ENCODE data around the gene PPP2R1A.
"Not testable (repeated sequence)": the region's sequence is repeated elsewhere in the genome, so short reads cannot be mapped to it uniquely, and the experiment has no call there.

PPP2R1A gene

DNA sequence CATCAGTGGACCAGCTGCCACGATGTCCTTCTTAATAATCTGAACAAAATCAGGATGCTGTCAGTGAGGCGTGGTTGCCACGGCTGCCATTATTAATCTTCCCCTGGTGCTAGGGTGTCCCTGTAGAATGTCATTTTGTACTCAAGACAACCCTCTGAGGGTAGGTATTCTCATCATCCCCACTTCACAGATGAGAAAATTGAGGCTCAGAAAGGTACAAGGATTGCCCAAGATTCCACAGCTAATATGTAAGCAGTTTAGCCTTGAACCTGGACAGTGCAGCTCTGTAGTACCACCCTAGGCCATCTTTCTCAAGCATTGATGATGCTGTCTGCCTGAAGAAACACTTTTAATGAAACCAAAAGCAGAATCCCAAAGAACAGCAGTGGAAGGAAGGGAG is 8.1 kb downstream of the PPP2R1A start:
- no peak for DNase-seq
- intact Hi-C loops (cut with DNase I): no loop called here

DNA sequence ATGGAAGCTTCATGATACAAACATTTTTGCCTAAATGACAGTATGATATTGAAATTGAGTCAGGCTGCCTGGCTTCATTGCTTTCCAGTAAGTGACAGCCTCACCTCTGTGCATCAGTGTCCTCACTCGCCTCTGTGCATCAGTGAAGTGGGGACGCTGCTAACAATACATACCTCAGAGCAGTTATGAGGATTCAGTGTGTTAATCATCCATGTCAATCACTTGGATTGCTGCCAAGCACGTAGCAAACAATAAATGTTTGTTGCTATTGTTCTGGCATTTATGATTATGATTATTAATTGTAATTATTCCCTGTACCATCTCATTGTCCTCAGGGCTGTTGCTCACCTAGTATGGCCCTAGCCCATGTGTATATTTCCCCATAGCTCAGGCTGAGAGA is 8.8 kb downstream of the PPP2R1A start:
- intact Hi-C loops (cut with DNase I): no loop called here
- no peak for DNase-seq

DNA sequence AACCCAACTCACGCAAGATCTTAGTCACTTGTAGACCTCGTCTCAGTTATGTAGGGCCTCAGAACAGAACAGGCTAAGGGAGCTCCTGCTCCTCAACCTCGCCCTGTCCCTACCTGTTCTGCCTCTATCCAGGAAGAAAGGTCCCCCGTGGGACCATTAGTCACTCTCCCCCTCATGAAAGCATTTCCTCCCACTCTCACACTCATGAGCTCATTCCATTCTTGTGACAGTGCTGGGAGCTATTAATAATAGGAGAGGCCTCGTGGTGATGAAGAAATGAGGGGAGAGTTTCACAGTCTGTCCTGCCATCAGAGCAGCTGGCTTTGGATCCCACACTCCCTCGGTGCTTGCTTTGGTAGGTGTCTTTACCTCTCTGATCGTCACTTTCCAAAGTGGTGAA is 10.2 kb downstream of the PPP2R1A start:
- intact Hi-C loops (cut with DNase I): no loop called here
- peak in 36 of 42 donors; percentile 5 to 79 (median 35) for DNase-seq

DNA sequence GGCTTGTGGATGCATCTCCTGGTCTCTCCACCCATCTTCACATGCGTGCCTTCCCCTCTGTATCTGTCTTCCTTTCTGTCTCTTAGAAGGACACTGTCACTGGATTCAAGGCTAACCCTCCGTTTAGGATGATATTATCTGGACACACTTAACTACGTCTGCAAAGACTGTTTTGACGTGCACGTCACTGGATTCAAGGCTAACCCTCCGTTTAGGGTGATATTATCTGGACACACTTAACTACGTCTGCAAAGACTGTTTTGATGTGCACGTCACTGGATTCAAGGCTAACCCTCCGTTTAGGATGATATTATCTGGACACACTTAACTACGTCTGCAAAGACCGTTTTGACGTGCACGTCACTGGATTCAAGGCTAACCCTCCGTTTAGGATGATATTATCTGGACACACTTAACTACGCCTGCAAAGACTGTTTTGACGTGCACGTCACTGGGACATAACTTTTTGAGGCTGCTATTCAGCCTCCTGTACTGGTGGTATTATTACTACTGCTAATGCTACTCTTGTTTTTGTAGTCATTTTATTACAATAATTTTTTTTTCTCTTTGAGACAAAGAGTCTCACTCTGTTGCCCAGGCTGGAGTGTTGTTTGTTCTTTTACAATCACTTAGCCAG is 11.0 kb downstream of the PPP2R1A start:
- DNase-seq; intact Hi-C loops (cut with DNase I): not testable (repeated sequence)

DNA sequence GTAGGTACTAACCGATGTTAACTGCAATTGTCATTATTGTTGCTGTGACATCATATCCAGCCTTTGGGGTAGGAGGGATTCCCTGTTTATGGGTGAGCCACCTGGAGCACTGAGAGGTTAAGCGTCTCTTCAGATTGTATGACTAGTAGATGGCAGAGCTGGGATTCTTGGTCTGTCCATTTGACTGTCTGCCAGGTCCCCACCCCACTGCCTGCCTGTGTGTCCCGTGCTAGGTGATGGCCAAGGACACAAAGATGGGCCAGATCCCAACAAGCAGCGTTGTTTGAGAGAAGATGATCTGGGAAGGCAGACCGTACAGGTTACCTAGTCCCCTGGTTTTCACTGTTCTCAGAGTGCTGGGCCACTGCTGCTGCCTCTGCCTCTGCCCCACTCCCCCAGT is 16.6 kb downstream of the PPP2R1A start:
- intact Hi-C loops (cut with DNase I): no loop called here
- no peak for DNase-seq

DNA sequence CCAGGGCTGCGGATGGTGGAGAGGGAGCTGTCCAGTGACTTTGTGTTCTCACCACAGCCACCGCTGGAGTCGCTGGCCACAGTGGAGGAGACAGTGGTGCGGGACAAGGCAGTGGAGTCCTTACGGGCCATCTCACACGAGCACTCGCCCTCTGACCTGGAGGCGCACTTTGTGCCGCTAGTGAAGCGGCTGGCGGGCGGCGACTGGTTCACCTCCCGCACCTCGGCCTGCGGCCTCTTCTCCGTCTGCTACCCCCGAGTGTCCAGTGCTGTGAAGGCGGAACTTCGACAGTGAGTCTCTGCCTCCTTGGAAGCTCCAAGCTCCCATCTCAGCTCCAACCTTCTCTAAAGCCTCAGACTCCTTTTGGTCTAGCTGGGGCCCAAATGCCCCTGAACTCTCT is 21.4 kb downstream of the PPP2R1A start:
- no peak for DNase-seq
- intact Hi-C loops (cut with DNase I): no loop called here

DNA sequence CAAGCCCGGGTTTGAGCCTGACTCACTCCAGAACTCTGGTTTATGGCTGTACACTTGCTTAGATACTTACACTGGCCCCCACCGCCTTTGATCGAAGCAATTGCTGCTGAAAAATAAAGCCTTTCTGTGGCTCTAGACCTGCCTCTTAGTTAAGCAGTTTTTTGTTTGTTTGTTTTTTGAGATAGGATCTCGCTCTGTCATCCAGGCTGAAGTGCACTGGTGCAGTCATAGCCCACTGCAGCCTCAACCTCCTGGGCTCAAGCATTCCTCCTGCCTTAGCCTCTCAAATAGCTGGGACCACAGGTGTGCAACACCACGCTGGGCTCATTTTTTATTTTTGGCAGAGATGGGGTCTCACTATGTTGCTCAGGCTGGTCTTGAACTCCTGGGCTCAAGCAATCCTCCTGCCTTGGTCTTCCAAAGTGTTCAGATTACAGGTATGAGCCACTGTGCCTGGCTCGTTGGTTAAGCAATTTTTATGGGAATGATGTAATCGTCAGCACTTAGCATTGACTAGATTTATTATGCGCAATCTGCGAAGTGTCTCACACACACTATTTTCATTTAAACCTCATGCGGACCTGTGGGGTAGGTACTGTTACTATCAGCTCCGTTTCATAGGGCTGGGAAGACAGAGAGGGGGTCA is 22.2 kb downstream of the PPP2R1A start:
- intact Hi-C loops (cut with DNase I): no loop called here
- DNase-seq: no peak

DNA sequence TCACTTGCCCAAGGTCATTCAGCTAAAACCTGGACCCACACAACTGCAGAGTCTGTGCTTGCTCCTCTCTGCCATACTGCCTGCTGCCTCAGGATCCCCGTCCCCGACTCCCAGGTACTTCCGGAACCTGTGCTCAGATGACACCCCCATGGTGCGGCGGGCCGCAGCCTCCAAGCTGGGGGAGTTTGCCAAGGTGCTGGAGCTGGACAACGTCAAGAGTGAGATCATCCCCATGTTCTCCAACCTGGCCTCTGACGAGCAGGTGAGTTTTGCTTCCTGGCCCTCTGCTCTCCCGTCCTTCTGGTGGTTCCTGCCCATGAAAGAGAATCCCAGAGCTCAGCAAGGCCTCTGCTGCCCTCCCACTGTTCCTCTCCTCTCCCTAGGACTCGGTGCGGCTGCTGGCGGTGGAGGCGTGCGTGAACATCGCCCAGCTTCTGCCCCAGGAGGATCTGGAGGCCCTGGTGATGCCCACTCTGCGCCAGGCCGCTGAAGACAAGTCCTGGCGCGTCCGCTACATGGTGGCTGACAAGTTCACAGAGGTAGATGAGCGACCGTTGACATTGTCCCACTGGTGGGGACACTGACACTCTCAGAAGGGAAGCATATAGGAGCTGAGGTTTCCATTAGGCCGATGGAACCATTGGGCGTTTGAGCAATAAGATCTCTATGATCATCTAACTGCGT is 22.9 kb downstream of the PPP2R1A start:
- DNase-seq: no peak
- intact Hi-C loops (cut with DNase I): no loop called here

DNA sequence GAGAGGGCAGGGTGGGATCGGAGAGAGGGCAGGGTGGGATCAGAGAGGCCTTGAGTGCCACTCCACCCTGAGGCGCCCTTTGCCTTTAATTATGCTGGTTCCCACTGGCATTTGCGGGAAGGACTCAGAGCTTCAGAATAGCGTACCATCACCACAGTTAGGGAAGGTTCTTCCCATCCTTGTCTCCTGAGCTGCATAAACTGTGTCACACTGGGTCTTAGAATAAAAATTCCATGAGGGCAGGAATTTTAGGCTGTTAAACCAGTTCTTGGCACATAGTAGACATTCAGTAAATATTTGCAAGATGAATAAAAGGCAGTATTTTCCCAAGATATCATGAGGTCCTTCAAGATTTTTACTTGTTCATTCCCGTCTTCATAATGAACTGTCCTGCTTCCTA is 24.4 kb downstream of the PPP2R1A start:
- no peak for DNase-seq
- intact Hi-C loops (cut with DNase I): no loop called here

DNA sequence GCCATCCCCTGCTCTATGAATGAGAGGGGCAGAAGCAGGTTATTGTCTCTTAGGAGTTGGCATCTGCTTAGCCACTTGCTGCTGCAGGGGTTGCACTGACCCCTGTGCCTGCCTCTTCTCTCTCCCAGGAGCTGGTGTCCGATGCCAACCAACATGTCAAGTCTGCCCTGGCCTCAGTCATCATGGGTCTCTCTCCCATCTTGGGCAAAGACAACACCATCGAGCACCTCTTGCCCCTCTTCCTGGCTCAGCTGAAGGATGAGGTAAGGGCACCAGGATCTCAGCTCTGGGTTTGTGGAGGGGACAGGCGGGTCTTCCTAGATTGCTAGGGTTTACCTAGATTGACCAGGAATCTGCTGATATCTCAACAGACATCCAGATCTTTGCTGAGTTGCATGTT is 26.5 kb downstream of the PPP2R1A start:
- DNase-seq: peak in 1 of 42 donors; percentile 3
- intact Hi-C loops (cut with DNase I): no loop called here

DNA sequence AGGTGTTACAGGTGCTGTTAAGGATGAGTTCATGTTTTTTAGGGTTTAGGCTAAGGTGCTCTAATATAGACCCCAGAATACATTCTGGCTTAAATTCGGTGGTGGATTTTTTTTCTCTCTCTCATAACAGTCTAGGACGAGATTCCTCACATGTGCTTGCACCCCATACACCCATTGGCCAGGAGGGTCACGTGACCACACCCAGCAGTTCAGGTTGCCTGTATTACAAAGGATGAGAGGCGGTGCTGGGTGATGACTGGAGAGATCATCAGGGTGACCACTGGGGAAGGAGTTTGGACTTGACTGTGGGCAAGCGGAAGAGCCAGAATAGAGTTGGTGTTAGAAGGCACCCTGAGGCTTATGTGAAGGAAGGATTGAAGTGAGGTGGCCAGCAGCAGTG is 27.7 kb downstream of the PPP2R1A start:
- intact Hi-C loops (cut with DNase I): no loop called here
- no peak for DNase-seq

DNA sequence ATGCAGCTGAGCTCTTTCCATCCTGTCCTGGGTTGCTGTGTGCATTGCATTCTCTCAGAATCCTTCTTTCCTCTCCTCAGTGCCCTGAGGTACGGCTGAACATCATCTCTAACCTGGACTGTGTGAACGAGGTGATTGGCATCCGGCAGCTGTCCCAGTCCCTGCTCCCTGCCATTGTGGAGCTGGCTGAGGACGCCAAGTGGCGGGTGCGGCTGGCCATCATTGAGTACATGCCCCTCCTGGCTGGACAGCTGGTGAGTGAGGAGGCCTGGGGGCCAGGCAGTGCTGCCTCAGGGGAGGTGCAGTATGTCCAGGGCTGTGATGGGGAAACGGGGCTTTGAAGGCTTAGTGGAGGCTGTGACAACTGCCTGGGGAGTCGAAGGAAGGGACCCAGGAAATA is 29.8 kb downstream of the PPP2R1A start:
- intact Hi-C loops (cut with DNase I): no loop called here
- DNase-seq: no peak

DNA sequence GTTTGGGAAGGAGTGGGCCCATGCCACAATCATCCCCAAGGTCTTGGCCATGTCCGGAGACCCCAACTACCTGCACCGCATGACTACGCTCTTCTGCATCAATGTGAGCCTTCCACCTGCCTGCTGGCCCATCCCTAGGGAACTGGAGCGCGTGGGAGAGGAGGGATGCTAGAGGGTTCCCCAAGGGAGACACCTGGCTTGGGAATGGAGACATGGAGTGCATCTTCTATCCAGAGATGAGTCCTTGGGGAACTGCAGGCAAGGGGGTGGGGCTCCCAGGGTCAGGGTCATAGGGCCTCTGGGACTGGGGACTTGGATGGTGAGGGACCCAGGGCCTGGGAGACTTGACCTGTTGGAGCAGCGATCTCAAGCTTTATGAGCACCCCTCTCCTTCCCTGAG is 31.2 kb downstream of the PPP2R1A start:
- DNase-seq: no peak
- intact Hi-C loops (cut with DNase I): no loop called here

DNA sequence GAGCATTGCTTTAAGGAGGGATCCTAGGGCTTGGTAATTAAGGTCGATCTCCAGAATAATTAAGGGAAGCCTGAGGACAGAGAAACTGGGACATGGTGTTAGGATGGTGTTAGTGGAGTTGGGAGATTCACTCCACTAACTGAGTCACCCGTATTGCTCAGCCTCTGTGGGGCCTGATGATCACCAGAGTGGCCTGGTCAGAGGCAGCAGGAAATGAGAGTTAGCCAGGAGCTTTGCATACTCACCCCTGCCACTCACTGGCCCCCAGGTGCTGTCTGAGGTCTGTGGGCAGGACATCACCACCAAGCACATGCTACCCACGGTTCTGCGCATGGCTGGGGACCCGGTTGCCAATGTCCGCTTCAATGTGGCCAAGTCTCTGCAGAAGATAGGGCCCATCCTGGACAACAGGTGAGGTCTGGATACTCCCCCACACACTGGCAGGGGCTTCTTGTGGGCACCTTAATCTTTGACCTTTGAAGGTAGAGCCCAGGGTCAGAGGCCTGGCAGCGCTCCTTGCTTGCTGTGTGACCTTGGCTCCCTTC is 32.1 kb downstream of the PPP2R1A start:
- intact Hi-C loops (cut with DNase I): no loop called here
- DNase-seq: no peak

DNA sequence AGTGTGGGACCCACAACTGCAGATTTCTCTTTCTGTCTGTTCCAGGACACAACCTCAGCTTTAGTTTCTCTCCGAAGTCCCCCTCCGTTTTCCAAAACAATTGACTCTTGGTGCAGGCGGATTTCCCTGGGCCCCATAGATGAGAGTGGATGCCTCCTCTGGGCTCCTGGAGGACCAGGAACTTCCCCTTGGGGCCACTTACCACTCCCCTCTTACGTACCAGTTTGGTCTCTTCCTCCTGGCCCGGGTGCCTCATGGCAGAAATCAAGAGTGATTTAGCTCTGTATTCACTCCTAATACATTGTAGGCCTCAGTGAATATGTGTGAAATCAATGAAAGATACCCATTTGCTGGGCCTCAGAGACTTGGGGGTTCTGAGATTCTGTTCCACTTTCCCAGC is 34.4 kb downstream of the PPP2R1A start:
- intact Hi-C loops (cut with DNase I): no loop called here
- DNase-seq: peak in 1 of 42 donors; percentile 12

DNA sequence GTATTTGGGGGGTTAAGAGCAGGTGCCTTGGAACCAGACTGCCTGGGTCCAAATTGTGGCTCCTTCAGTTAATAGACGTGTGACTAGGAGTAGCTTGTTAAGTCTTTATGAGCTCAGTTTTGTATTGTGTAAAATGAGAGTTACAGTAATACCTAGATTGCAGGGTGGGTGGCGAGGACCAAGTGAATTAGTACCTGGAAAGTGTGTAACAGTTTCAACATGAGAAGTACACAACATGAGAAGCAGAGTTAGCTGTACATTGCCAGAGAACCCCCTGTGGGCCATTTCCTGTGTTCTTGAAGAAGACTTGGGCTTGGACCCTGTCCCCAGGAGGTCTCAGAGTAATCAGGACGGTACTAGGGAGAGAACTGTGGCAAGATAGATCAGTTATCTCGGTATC is 36.8 kb downstream of the PPP2R1A start:
- intact Hi-C loops (cut with DNase I): no loop called here
- DNase-seq: no peak

DNA sequence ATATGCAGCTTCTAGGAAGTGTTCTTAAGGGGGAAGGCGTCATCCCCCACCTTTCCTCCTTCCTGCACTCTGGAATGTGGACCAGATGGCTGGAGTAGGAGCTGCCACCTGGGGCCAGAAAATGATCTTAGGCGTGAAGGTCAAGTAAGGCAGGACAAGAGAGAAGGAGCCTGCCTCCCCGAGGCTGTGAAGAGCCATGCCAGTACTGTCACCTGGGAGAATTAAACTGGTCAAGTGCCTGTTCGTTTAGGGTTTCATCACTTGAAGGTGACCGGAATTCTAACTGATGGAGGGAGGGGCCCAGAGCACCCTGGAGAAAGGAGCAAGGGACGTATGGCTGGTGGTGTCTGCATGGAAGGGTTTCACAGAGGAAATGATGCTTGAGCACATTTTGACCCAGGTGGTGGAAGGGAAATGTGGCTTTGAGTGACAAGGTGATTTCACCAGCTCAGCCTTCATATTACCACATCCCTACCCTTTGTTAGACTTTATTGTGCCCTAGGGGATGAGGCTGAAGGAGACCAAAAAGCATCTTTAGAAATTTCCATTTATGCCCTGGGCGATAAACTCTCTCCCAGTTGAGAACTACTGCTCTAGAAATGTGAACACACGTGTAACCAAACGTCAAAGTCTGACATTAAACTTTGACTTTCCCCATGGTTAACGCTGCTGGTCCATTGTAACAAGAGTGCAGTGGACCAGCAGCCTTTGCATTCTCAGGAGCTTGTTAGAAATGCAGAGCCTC is 37.5 kb downstream of the PPP2R1A start:
- intact Hi-C loops (cut with DNase I): no loop called here
- DNase-seq: peak in 1 of 42 donors; percentile 21

DNA sequence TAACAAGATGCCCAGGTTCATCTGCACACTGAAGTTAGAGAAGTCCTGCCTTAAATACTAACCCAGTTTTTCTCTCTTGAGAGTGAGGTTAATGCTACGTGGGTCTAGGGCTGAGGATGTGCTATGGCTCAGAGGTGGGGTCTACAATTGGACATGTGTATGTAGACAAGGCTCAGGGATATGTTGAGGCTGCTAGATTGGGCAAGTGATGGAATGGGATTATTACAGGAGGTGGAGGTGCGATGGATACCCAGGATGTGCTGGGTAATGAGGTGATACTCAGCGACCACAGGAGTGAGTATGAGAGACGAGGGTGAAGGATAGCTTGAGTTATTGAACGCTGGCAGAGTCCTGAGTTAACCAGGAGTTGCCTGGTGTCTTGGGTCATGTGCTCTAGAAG is 38.1 kb downstream of the PPP2R1A start:
- intact Hi-C loops (cut with DNase I): no loop called here
- DNase-seq: no peak

DNA sequence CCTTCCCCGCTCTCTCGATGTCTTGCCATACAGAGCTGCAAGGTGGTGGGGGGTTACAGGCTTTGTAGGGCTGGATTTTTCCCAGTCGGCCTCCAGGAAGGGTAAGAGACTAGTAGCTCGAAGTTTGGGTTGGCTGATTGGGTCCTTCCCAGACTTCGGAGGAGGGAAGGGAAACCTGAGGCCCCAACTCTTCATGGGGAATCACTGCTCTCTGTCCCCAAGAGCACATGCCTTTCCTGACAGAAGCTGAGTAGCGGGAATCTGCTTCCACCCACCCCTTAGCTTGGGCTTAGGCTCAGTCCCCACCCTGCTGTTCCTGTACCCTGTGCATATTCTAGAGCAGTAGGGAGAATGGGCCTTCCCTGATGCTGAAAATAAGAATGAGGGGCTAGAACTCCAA is 39.7 kb downstream of the PPP2R1A start:
- intact Hi-C loops (cut with DNase I): no loop called here
- peak in 1 of 42 donors; percentile 20 for DNase-seq

DNA sequence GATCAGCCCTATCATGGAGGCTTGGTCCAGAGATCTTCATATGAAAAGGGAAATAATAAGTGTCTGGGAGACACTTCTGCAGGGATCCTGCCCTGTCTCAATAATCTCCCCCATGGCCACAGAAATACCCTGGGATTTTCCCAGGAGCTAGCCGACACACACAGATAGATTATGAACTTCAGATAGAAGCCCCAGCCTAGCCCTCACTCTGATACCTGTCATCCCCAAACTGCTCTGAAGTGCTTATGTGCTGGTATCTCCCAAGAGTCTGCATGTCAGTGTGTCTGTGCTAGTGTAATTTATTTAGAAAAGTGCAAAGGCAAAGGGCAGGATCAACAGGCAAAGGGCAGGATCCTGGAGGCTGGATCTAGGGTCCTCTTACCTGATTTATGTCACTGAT is 40.8 kb downstream of the PPP2R1A start:
- DNase-seq: peak in 1 of 42 donors; percentile 15
- intact Hi-C loops (cut with DNase I): no loop called here

Measured in head of caudate nucleus (tissue), 42 donors.